Activated CD8-positive, alpha-beta memory T cell treated with anti-CD3 and anti-CD28 coated beads, Interleukin-2, amount 10 ng/mL, durations not matched to agents 7 days and 5 days (primary cell): ENCODE measurements around the gene DCDC2C. TPM values are rescaled to one million over a fixed set of nuclear protein-coding genes. Genes with fewer than 3 reads are reported as not detected.
A peak's percentile ranks its signal among the peaks of the same experiment; 100 is the strongest.
"Not testable (repeated sequence)": the region's sequence is repeated elsewhere in the genome, so short reads cannot be mapped to it uniquely, and the experiment has no call there.

Experiments used
- ATAC-seq: fragments of 150-1000 bp; cut with Tn5 transposase; one replicate; pipeline ENCODE4 v1.10.0; 2021; ENCODE audit warnings: moderate library complexity
- CTCF ChIA-PET: fragments of 350-600 bp; sonication (Branson Sonifier 250); formaldehyde crosslinking; loops from one replicate; lab custom pipeline; 2021; ENCODE audit warnings: antibody characterized with exemption; lab: Charles Lee
- DNase-seq: peaks from one replicate; pipeline ENCODE4 v3.0.0-alpha.2; 2020
- H3K27ac Mint-ChIP-seq: one replicate; pipeline ENCODE4 v1.8.0; 2021; ENCODE audit warnings: mild to moderate bottlenecking, mixed read lengths
- H3K27me3 Mint-ChIP-seq: one replicate; pipeline ENCODE4 v1.8.0; 2021; ENCODE audit warnings: mixed read lengths
- H3K36me3 Mint-ChIP-seq: one replicate; pipeline ENCODE4 v1.8.0; 2021; ENCODE audit warnings: mild to moderate bottlenecking, mixed read lengths
- H3K4me1 Mint-ChIP-seq: one replicate; pipeline ENCODE4 v1.8.0; 2021; ENCODE audit warnings: mixed read lengths
- H3K4me3 Mint-ChIP-seq: one replicate; pipeline ENCODE4 v1.8.0; 2021; ENCODE audit warnings: mild to moderate bottlenecking, moderate library complexity, mixed read lengths
- H3K9me3 Mint-ChIP-seq: one replicate; pipeline ENCODE4 v1.8.0; 2022; ENCODE audit warnings: low read depth, mixed read lengths
- total RNA-seq, 2 experiments: library from RNA; stranded (reverse); gene quantifications; one replicate each; pipeline ENCODE4 v1.2.3, GENCODE V29; 2021

DCDC2C gene
- total RNA-seq: not detected

- no peaks in the 10 kb centered on the region for H3K36me3 Mint-ChIP-seq
- no peak within 1 kb of the TSS for H3K27ac Mint-ChIP-seq
- no peak for DNase-seq
- no peak within 1 kb of the TSS for H3K4me3 Mint-ChIP-seq
- H3K4me1 Mint-ChIP-seq: no peaks in the 10 kb centered on the region
- no peaks in the 10 kb centered on the region for H3K9me3 Mint-ChIP-seq
- ATAC-seq: no peak
- CTCF ChIA-PET: no interaction called here
- peaks cover 37% of the 10 kb centered on the region for H3K27me3 Mint-ChIP-seq
Observed at GRCh38 chr2:3703236-3703756, at the start of gene DCDC2C. Gene DCDC2C (plus strand): TSS chr2:3703575. CDS start chr2:3703752, 177 bp downstream.

GRCh38 chr2:3654011-3654410 lies 49.4 kb upstream of the DCDC2C start:
- no peak overlapping the region for H3K27ac Mint-ChIP-seq
- CTCF ChIA-PET: no interaction called here

GRCh38 chr2:3654531-3655225 lies 48.7 kb upstream of the DCDC2C start:
- H3K4me3 Mint-ChIP-seq: no peak overlapping the region
- H3K27ac Mint-ChIP-seq: no peak overlapping the region
- no peaks in the 10 kb centered on the region for H3K27me3 Mint-ChIP-seq
- ATAC-seq (no peak), DNase-seq (no peak)
- CTCF ChIA-PET: no interaction called here
- H3K36me3 Mint-ChIP-seq: no peaks in the 10 kb centered on the region
- no peaks in the 10 kb centered on the region for H3K9me3 Mint-ChIP-seq
- peaks cover 22% of the 10 kb centered on the region for H3K4me1 Mint-ChIP-seq

More at GRCh38 chr2:3654011-3654410, 49.4 kb upstream of the DCDC2C start:
- H3K4me3 Mint-ChIP-seq: no peak overlapping the region
- H3K36me3 Mint-ChIP-seq: no peaks in the 10 kb centered on the region
- H3K9me3 Mint-ChIP-seq: no peaks in the 10 kb centered on the region
- no peaks in the 10 kb centered on the region for H3K27me3 Mint-ChIP-seq
- H3K4me1 Mint-ChIP-seq: peaks cover 16% of the 10 kb centered on the region
- ATAC-seq (no peak), DNase-seq (no peak)

- Mint-ChIP-seq H3K4me3 (no peak overlapping the region), H3K27ac (no peak overlapping the region), H3K27me3 (no peaks in the 10 kb centered on the region), H3K9me3 (no peaks in the 10 kb centered on the region), H3K36me3 (no peaks in the 10 kb centered on the region), H3K4me1 (peaks cover 28% of the 10 kb centered on the region)
- CTCF ChIA-PET: interaction anchor here (1.1 kb wide), 1 partner anchor 232 kb away, joined by 3 read pairs; no protein-coding TSS in a partner anchor
- DNase-seq (no peak), ATAC-seq (no peak)
Observed at GRCh38 chr2:3655871-3656761, 47.3 kb upstream of the DCDC2C start.

GRCh38 chr2:3656762-3657721 lies 46.3 kb upstream of the DCDC2C start:
- ATAC-seq (no peak), DNase-seq (no peak)
- CTCF ChIA-PET: no interaction called here
- no peak overlapping the region for H3K4me3 Mint-ChIP-seq
- H3K4me1 Mint-ChIP-seq: peaks cover 21% of the 10 kb centered on the region
- no peaks in the 10 kb centered on the region for H3K36me3 Mint-ChIP-seq
- no peak overlapping the region for H3K27ac Mint-ChIP-seq
- no peaks in the 10 kb centered on the region for H3K27me3 Mint-ChIP-seq
- H3K9me3 Mint-ChIP-seq: no peaks in the 10 kb centered on the region

- H3K4me1 Mint-ChIP-seq: peaks cover 17% of the 10 kb centered on the region
- H3K9me3 Mint-ChIP-seq: no peaks in the 10 kb centered on the region
- H3K27me3 Mint-ChIP-seq: no peaks in the 10 kb centered on the region
- ATAC-seq: no peak
- no peak within 1 kb of the TSS for H3K4me3 Mint-ChIP-seq
- no peak within 1 kb of the TSS for H3K27ac Mint-ChIP-seq
- no peaks in the 10 kb centered on the region for H3K36me3 Mint-ChIP-seq
- DNase-seq: no peak
- CTCF ChIA-PET: no interaction called here
Observed at GRCh38 chr2:3657881-3658280, 45.5 kb upstream of the DCDC2C start, which contains the start of gene ALLC. Gene ALLC (plus strand): TSS chr2:3658200. CDS start chr2:3671158, 12,958 bp downstream.

- no peaks in the 10 kb centered on the region for H3K36me3 Mint-ChIP-seq
- H3K9me3 Mint-ChIP-seq: no peaks in the 10 kb centered on the region
- CTCF ChIA-PET: no interaction called here
- DNase-seq (no peak), ATAC-seq (no peak)
- no peak overlapping the region for H3K4me3 Mint-ChIP-seq
- no peaks in the 10 kb centered on the region for H3K27me3 Mint-ChIP-seq
- H3K4me1 Mint-ChIP-seq: peaks cover 17% of the 10 kb centered on the region
- H3K27ac Mint-ChIP-seq: peak overlapping the region; percentile 42
Observed at GRCh38 chr2:3659447-3660432, 43.6 kb upstream of the DCDC2C start.

- H3K27me3 Mint-ChIP-seq, ATAC-seq, H3K36me3 Mint-ChIP-seq, H3K4me3 Mint-ChIP-seq, H3K9me3 Mint-ChIP-seq: not testable (repeated sequence)
- DNase-seq: peak; percentile 51
- Mint-ChIP-seq H3K27ac (peak overlapping the region; percentile 30), H3K4me1 (peaks cover 17% of the 10 kb centered on the region)
- CTCF ChIA-PET: interaction anchor here (1.9 kb wide), 1 partner anchor 9 kb away, joined by 7 read pairs; no protein-coding TSS in a partner anchor
Observed at GRCh38 chr2:3660640-3661039, 42.7 kb upstream of the DCDC2C start.

GRCh38 chr2:3661149-3661660 lies 42.2 kb upstream of the DCDC2C start:
- H3K9me3 Mint-ChIP-seq: no peaks in the 10 kb centered on the region
- peaks cover 17% of the 10 kb centered on the region for H3K4me1 Mint-ChIP-seq
- no peak for ATAC-seq
- H3K4me3 Mint-ChIP-seq: no peak overlapping the region
- no peaks in the 10 kb centered on the region for H3K36me3 Mint-ChIP-seq
- DNase-seq: no peak
- no peak overlapping the region for H3K27ac Mint-ChIP-seq
- CTCF ChIA-PET: interaction anchor here (1.9 kb wide), 1 partner anchor 9 kb away, joined by 7 read pairs; no protein-coding TSS in a partner anchor
- no peaks in the 10 kb centered on the region for H3K27me3 Mint-ChIP-seq

- no peak overlapping the region for H3K4me3 Mint-ChIP-seq
- H3K9me3 Mint-ChIP-seq: no peaks in the 10 kb centered on the region
- peak overlapping the region; percentile 11 for H3K27ac Mint-ChIP-seq
- no peaks in the 10 kb centered on the region for H3K36me3 Mint-ChIP-seq
- CTCF ChIA-PET: interaction anchor here (1.9 kb wide), 1 partner anchor 10 kb away, joined by 7 read pairs; no protein-coding TSS in a partner anchor
- H3K4me1 Mint-ChIP-seq: peaks cover 17% of the 10 kb centered on the region
- ATAC-seq (no peak), DNase-seq (no peak)
- no peaks in the 10 kb centered on the region for H3K27me3 Mint-ChIP-seq
Observed at GRCh38 chr2:3662239-3662638, 41.1 kb upstream of the DCDC2C start.

GRCh38 chr2:3664118-3664517 lies 39.3 kb upstream of the DCDC2C start:
- CTCF ChIA-PET: interaction anchor here (1.5 kb wide), 1 partner anchor 12 kb away, joined by 4 read pairs; no protein-coding TSS in a partner anchor
- DNase-seq (no peak), ATAC-seq (no peak)
- no peak overlapping the region for H3K4me3 Mint-ChIP-seq
- peaks cover 16% of the 10 kb centered on the region for H3K4me1 Mint-ChIP-seq
- H3K27ac Mint-ChIP-seq: no peak overlapping the region
- H3K36me3 Mint-ChIP-seq: no peaks in the 10 kb centered on the region
- H3K27me3 Mint-ChIP-seq: no peaks in the 10 kb centered on the region
- no peaks in the 10 kb centered on the region for H3K9me3 Mint-ChIP-seq
